ENCODE results near the gene ITPKA. TPM values are rescaled to one million over a fixed set of nuclear protein-coding genes. Genes with fewer than 3 reads are reported as not detected.

The ITPKA gene
- total RNA-seq, 1 donor from 2014 or later, result 1.1 TPM

DNA sequence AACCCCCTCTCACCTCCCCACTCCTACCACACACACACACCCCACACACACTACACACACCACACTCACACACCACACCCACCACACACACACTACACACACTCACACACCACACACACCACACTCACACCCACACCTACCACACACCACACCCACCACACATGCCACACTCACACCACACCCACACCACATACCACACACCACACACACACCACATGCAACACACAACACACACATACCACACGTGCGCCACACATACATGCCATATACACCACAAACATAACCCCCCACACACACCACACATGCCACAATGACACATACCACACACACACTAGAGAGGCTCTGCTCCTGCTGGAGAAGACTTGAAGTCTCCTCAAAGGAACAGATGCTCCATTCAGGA, 5.9 kb upstream of the ITPKA start:
- DNase-seq, result no peak
- H3K4me3 Mint-ChIP-seq (ENCODE audit: unreplicated experiment), result no peak overlapping the region
- H3K4me1 Mint-ChIP-seq (ENCODE audit: low read depth, unreplicated experiment), result peaks cover 4% of the 10 kb centered on the region
- H3K27ac Mint-ChIP-seq (ENCODE audit: unreplicated experiment), result no peak overlapping the region
- peaks cover 7% of the 10 kb centered on the region for H3K36me3 Mint-ChIP-seq (ENCODE audit: unreplicated experiment)
- TF ChIP-seq, protein P1, sequence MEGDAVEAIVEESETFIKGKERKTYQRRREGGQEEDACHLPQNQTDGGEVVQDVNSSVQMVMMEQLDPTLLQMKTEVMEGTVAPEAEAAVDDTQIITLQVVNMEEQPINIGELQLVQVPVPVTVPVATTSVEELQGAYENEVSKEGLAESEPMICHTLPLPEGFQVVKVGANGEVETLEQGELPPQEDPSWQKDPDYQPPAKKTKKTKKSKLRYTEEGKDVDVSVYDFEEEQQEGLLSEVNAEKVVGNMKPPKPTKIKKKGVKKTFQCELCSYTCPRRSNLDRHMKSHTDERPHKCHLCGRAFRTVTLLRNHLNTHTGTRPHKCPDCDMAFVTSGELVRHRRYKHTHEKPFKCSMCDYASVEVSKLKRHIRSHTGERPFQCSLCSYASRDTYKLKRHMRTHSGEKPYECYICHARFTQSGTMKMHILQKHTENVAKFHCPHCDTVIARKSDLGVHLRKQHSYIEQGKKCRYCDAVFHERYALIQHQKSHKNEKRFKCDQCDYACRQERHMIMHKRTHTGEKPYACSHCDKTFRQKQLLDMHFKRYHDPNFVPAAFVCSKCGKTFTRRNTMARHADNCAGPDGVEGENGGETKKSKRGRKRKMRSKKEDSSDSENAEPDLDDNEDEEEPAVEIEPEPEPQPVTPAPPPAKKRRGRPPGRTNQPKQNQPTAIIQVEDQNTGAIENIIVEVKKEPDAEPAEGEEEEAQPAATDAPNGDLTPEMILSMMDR (IDR thresholded peaks at IDR 0.05; ENCODE audit: partially characterized antibody, unreplicated experiment), result no peak
- peaks cover 2% of the 10 kb centered on the region for H3K9me3 Mint-ChIP-seq (ENCODE audit: unreplicated experiment)
- H3K27me3 Mint-ChIP-seq (ENCODE audit: unreplicated experiment), result peaks cover 11% of the 10 kb centered on the region

DNA sequence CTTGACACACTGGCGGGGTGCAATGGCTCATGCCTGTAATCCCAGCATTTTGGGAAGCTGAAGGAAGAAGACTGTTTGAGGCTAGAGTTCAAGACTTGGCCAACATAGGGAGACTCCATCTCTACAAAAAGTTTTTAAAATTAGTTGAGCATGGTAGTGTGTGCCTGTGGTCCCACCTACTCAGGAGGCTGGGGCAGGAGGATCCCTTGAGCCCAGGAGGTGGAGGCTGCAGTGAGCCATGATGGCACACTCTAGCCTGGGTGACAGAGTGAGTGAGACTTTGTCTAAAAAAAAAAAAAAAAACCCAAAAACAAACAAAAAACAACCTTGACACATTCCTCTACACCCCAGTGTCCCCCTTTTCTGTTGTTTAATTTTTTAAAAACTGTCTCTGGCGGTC, 4.0 kb upstream of the ITPKA start:
- Mint-ChIP-seq H3K4me1 (ENCODE audit: low read depth, unreplicated experiment) (peaks cover 6% of the 10 kb centered on the region), H3K27me3 (ENCODE audit: unreplicated experiment) (peaks cover 13% of the 10 kb centered on the region), H3K9me3 (ENCODE audit: unreplicated experiment) (peaks cover 4% of the 10 kb centered on the region), H3K36me3 (ENCODE audit: unreplicated experiment) (no peaks in the 10 kb centered on the region), H3K4me3 (ENCODE audit: unreplicated experiment) (no peak overlapping the region), H3K27ac (ENCODE audit: unreplicated experiment) (no peak overlapping the region)
- TF ChIP-seq, protein P1 (IDR thresholded peaks at IDR 0.05; ENCODE audit: partially characterized antibody, unreplicated experiment), result no peak
- no peak for DNase-seq

DNA sequence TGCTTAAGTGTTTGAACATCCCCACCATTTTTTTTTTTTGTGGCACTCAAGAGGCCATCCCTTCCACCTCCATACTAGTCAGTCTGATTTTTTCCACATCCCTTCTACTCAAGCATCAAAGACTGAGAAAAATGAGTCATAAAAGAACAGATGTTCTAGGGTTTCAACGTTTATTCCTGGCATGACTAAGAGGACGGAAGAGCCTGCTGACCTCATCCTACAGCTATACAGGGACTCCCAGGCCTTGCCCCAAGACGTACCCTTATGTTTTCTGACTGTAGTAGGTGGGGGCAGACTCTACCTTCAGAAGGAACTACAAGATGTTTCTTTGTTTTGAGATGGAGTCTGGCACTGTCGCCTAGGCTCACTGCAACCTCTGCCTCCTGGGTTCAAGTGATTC, 3.3 kb upstream of the ITPKA start:
- no peak overlapping the region for H3K4me3 Mint-ChIP-seq (ENCODE audit: unreplicated experiment)
- H3K27me3 Mint-ChIP-seq (ENCODE audit: unreplicated experiment), result peaks cover 15% of the 10 kb centered on the region
- H3K4me1 Mint-ChIP-seq (ENCODE audit: low read depth, unreplicated experiment), result peaks cover 6% of the 10 kb centered on the region
- H3K27ac Mint-ChIP-seq (ENCODE audit: unreplicated experiment), result no peak overlapping the region
- H3K9me3 Mint-ChIP-seq (ENCODE audit: unreplicated experiment), result peaks cover 4% of the 10 kb centered on the region
- DNase-seq, result no peak
- TF ChIP-seq, protein P1 (IDR thresholded peaks at IDR 0.05; ENCODE audit: partially characterized antibody, unreplicated experiment), result no peak
- no peaks in the 10 kb centered on the region for H3K36me3 Mint-ChIP-seq (ENCODE audit: unreplicated experiment)

DNA sequence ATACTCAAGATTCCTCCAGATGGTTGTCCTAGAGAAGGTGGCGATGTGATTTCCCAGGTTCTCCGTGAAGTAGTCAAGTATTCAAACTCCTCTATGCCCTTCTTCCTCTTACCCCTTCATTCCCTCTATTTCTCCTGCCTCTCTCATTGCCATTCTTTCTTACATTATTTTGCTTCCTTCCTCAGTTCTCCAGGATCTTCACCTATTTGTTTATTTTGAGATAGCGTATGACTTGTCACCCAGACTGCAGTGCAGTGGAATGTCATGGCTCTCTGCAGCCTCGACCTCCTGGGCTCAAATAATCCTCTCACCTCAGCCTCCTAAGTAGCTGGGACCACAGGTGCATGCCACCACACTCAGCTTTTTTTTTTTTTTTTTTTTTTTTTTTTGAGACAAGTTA, 1.8 kb upstream of the ITPKA start:
- TF ChIP-seq, protein P1 (IDR thresholded peaks at IDR 0.05; ENCODE audit: partially characterized antibody, unreplicated experiment), result no peak
- H3K27me3 Mint-ChIP-seq (ENCODE audit: unreplicated experiment), result peaks cover 18% of the 10 kb centered on the region
- H3K36me3 Mint-ChIP-seq (ENCODE audit: unreplicated experiment), result no peaks in the 10 kb centered on the region
- no peak for DNase-seq
- H3K4me3 Mint-ChIP-seq (ENCODE audit: unreplicated experiment), result no peak overlapping the region
- no peak overlapping the region for H3K27ac Mint-ChIP-seq (ENCODE audit: unreplicated experiment)
- peaks cover 4% of the 10 kb centered on the region for H3K9me3 Mint-ChIP-seq (ENCODE audit: unreplicated experiment)
- peaks cover 6% of the 10 kb centered on the region for H3K4me1 Mint-ChIP-seq (ENCODE audit: low read depth, unreplicated experiment)

DNA sequence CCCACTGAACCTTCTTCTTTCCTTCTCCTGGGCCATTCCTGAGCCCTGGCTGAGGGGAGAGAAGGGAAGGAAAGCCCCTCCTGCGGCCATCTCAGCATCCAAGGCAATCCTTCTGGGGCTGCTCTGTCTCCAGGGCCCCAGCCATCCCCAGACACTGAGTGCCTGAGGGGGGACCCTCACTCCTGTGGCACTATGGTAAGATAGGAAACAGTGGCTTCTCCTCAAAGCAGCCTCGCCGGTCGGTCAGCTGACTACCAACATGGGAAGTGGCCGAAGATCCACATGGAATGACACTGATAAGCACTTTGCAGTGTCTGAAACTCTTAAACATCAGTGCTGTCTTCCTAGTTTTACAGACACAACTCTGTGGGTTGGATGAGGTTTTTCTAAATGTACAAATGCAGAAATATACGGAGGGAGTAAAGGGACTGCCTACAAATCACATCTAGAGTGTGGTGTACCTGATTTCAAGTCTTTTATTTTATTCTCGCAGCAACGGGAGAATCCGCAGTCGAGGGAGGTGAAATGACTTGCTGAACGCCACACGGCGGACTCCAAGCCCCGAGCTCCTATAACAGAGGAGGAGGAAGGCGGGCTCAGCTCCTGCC, 973 bp upstream of the ITPKA start:
- Mint-ChIP-seq H3K4me3 (ENCODE audit: unreplicated experiment) (peak overlapping the region; percentile 79), H3K4me1 (ENCODE audit: low read depth, unreplicated experiment) (peaks cover 6% of the 10 kb centered on the region), H3K9me3 (ENCODE audit: unreplicated experiment) (peaks cover 8% of the 10 kb centered on the region), H3K27ac (ENCODE audit: unreplicated experiment) (no peak overlapping the region), H3K36me3 (ENCODE audit: unreplicated experiment) (no peaks in the 10 kb centered on the region), H3K27me3 (ENCODE audit: unreplicated experiment) (peaks cover 23% of the 10 kb centered on the region)
- TF ChIP-seq, protein P1 (IDR thresholded peaks at IDR 0.05; ENCODE audit: partially characterized antibody, unreplicated experiment), result no peak
- no peak for DNase-seq
